Hepatocyte (in vitro differentiated cells): ENCODE measurements around the gene ADCK2. TPM values are rescaled to one million over a fixed set of nuclear protein-coding genes. Genes with fewer than 3 reads are reported as not detected.

Source experiments
- DNase-seq: peaks from one replicate; pipeline ENCODE4 v3.0.0-alpha.2; 2016; ENCODE audit warnings: low spot score
- H2AFZ ChIP-seq: fragments of 200-600 bp; sonication (generic); 2 replicates; pipeline ENCODE4 v1.6.0; 2016; ENCODE audit warnings: antibody characterized with exemption, mild to moderate bottlenecking
- H3K27ac ChIP-seq: fragments of 200-600 bp; sonication (generic); 2 replicates; pipeline ENCODE4 v1.5.1; 2016; ENCODE audit warnings: mild to moderate bottlenecking
- H3K27me3 ChIP-seq: fragments of 200-600 bp; sonication (generic); 2 replicates; pipeline ENCODE4 v1.6.1; 2016
- H3K36me3 ChIP-seq: fragments of 200-600 bp; sonication (generic); replicated peaks from 2 replicates; pipeline ENCODE4 v1.5.1; 2016; ENCODE audit warnings: low read depth; ENCODE audit not compliant: insufficient read depth
- H3K4me1 ChIP-seq: fragments of 200-600 bp; sonication (generic); 2 replicates; pipeline ENCODE4 v1.5.1; 2016; ENCODE audit warnings: mild to moderate bottlenecking, moderate library complexity; ENCODE audit not compliant: insufficient read depth
- H3K4me2 ChIP-seq: fragments of 200-600 bp; sonication (generic); 2 replicates; pipeline ENCODE4 v1.6.0; 2016
- H3K4me3 ChIP-seq: fragments of 200-600 bp; sonication (generic); 2 replicates; pipeline ENCODE4 v1.5.1; 2016; ENCODE audit warnings: mild to moderate bottlenecking
- H3K79me2 ChIP-seq: fragments of 200-600 bp; sonication (generic); 2 replicates; pipeline ENCODE4 v1.6.0; 2017; ENCODE audit warnings: mild to moderate bottlenecking
- H3K9me2 ChIP-seq: fragments of 200-600 bp; sonication (generic); replicated peaks from 2 replicates; pipeline ENCODE4 v1.6.0; 2017; ENCODE audit warnings: mild to moderate bottlenecking; ENCODE audit not compliant: insufficient read depth
- H3K9me3 ChIP-seq: fragments of 200-600 bp; sonication (generic); 2 replicates; pipeline ENCODE4 v1.5.1; 2016; ENCODE audit warnings: low read depth, mild to moderate bottlenecking
- H4K20me1 ChIP-seq: fragments of 200-600 bp; sonication (generic); 2 replicates; pipeline ENCODE4 v1.6.0; 2016; ENCODE audit warnings: mild to moderate bottlenecking; ENCODE audit not compliant: insufficient read depth, poor library complexity, severe bottlenecking
- EZH2 ChIP-seq: fragments of 200-600 bp; sonication (generic); IDR thresholded peaks from 2 replicates; pipeline ENCODE4 v1.6.1; 2016; ENCODE audit warnings: antibody characterized with exemption, mild to moderate bottlenecking, borderline replicate concordance
- EZH2phosphoT487 ChIP-seq: fragments of 200-600 bp; sonication (generic); IDR thresholded peaks from one replicate; pipeline ENCODE4 v1.6.1; 2018; ENCODE audit warnings: antibody characterized with exemption, mild to moderate bottlenecking, low read depth, moderate library complexity; ENCODE audit not compliant: unreplicated experiment, severe bottlenecking
- WGBS: methylation state at CpG from one replicate; pipeline ENCODE4 v1.1.6; 2016; ENCODE audit warnings: low lambda C conversion rate; ENCODE audit errors: missing lambda C conversion rate; 5-methylcytosine and 5-hydroxymethylcytosine counted together
- polyA plus RNA-seq: library from polyadenylated mRNA; unstranded; fragments of >200 nt; fragmentation: Nextera tagmentation; extraction: Ambion mirVana; gene quantifications from 2 replicates; pipeline ENCODE4 v1.2.1, GENCODE V29; 2016
- total RNA-seq: library from RNA; depleted of rRNA; stranded (reverse); fragments of >200 nt; gene quantifications from 2 replicates; pipeline ENCODE4 v1.2.3, GENCODE V29; 2014
- TF ChIP-seq, protein P1 (sequence below): fragments of 200-600 bp; sonication (generic); IDR thresholded peaks from 2 replicates; pipeline ENCODE4 v1.5.1; 2016; ENCODE audit warnings: antibody characterized with exemption, mild to moderate bottlenecking; ENCODE audit not compliant: poor library complexity

The ADCK2 gene
- total and polyA plus RNA-seq, 2 experiments from 2014 or later: 22.4 to 24.2 TPM

DNA sequence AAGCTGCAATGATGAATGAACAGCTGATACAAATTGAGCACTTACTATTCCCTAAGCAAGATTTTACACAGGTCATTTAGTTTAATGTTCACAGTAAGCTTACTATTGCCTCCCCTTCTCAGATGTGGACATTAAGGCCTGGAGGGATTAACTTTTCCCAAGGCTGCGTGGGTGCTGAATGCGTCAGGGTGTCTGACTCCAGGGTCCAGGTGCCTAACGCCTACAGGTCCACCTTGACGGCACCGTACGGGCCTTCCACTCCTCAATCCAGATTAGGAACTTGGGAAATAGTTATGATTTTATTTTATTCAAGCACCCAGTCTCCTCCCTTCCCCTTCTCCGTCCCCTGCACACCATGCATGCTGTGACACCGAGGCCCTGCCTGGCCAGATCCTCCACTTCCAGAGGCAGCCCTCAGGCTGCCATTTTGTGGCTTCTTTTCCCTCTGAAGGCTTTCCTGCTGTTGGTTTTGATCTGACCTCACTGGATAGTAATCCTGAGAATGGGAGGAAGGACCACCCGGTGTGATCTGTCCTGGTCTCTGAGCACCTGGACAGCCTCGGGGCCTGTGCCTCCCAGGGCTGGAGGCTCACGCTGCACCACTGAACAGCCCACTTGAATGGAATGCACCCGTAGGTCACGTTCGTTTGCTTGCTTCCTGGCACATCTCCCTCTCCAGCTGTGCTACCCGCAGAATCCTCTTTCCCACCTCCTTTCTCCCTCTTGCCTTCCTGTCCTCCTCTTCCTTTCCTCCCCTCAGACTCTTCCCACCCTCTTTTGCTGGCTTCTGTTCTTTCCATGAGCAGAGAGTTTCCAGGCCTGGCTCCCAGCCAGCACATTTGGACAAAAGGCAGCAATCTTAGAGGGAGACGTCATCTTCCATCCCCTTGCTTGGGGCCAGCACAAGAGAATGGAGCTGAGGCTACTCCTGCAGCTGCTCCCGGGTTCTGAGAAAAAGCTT lies 46.6 kb upstream of the ADCK2 start:
- WGBS: 56% methylated on average over 17 of the region's 17 CpGs

DNA sequence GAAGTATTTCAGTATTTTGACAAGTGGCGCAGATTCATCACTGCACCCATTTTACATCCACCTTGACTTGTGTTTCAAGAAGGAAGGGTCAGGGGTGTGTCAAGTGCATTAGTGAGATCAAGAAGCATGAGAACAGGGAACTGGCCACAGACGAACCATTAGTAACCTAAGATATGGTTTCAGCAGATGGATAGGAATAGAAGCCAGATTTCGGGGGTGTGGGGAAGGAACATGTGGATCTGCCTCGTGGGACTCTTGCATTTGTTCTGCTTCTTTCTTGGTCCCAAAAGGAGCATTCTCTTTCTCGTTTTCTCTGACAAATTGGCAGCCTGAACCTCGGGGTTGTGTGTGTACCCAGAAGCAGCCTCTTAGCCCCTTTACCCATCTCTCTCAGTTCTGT lies 41.7 kb upstream of the ADCK2 start:
- H3K36me3 ChIP-seq: no peaks in the 10 kb centered on the region

More for the DNA sequence above, 46.6 kb upstream of the ADCK2 start:
- DNase-seq: peak; percentile 86
- Histone ChIP-seq H3K4me3 (no peak overlapping the region), H3K36me3 (no peaks in the 10 kb centered on the region), H3K27me3 (no peaks in the 10 kb centered on the region), H4K20me1 (no peaks in the 10 kb centered on the region), H3K27ac (peak overlapping the region; percentile 87), H2AFZ (peak overlapping the region; percentile 11), H3K4me1 (peaks cover 19% of the 10 kb centered on the region), H3K4me2 (peak overlapping the region; percentile 50), H3K9me2 (no peaks in the 10 kb centered on the region), H3K79me2 (no peaks in the 10 kb centered on the region), H3K9me3 (no peaks in the 10 kb centered on the region)
- no peak for TF ChIP-seq EZH2phosphoT487
- TF ChIP-seq, protein P1, sequence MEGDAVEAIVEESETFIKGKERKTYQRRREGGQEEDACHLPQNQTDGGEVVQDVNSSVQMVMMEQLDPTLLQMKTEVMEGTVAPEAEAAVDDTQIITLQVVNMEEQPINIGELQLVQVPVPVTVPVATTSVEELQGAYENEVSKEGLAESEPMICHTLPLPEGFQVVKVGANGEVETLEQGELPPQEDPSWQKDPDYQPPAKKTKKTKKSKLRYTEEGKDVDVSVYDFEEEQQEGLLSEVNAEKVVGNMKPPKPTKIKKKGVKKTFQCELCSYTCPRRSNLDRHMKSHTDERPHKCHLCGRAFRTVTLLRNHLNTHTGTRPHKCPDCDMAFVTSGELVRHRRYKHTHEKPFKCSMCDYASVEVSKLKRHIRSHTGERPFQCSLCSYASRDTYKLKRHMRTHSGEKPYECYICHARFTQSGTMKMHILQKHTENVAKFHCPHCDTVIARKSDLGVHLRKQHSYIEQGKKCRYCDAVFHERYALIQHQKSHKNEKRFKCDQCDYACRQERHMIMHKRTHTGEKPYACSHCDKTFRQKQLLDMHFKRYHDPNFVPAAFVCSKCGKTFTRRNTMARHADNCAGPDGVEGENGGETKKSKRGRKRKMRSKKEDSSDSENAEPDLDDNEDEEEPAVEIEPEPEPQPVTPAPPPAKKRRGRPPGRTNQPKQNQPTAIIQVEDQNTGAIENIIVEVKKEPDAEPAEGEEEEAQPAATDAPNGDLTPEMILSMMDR: no peak
- TF ChIP-seq EZH2: no peak

DNA sequence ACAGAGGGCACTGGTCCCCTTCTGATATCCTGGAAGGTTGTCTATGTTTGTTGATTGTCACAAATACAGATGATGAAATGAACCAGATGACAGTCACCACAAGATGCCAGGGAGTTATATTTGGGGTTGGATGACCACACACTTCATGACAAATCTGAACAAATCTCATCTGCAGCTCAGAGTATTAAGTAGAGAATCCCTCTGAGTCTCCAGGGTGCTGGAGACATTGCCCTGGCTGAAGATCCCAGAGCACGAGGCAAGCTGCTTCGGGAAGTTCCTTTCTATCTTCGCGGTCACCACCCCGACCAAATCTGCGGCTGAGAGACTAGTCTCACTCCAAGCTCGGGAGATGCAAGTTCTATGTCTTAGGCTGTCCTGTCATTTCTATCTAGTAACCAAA lies 41.1 kb upstream of the ADCK2 start:
- 86% methylated on average over 7 of the region's 7 CpGs for WGBS
- no peak for DNase-seq
- H3K4me2 ChIP-seq: no peak overlapping the region
- no peak for TF ChIP-seq EZH2
- no peak for TF ChIP-seq EZH2phosphoT487
- TF ChIP-seq, protein P1: no peak
- H4K20me1 ChIP-seq: no peaks in the 10 kb centered on the region
- H2AFZ ChIP-seq: no peak overlapping the region
- peak overlapping the region; percentile 23 for H3K27ac ChIP-seq
- no peaks in the 10 kb centered on the region for H3K9me3 ChIP-seq
- no peak overlapping the region for H3K4me3 ChIP-seq
- peaks cover 20% of the 10 kb centered on the region for H3K4me1 ChIP-seq
- H3K27me3 ChIP-seq: no peaks in the 10 kb centered on the region
- H3K79me2 ChIP-seq: peaks cover 23% of the 10 kb centered on the region
- no peaks in the 10 kb centered on the region for H3K9me2 ChIP-seq
- H3K36me3 ChIP-seq: no peaks in the 10 kb centered on the region

More for the DNA sequence above, 41.7 kb upstream of the ADCK2 start:
- TF ChIP-seq EZH2: no peak
- no peak for TF ChIP-seq EZH2phosphoT487
- TF ChIP-seq, protein P1: no peak
- H3K79me2 ChIP-seq: peaks cover 23% of the 10 kb centered on the region
- peaks cover 23% of the 10 kb centered on the region for H3K4me1 ChIP-seq
- no peak for DNase-seq
- H3K4me2 ChIP-seq: no peak overlapping the region
- no peak overlapping the region for H2AFZ ChIP-seq
- no peaks in the 10 kb centered on the region for H3K27me3 ChIP-seq
- no peak overlapping the region for H3K4me3 ChIP-seq
- H4K20me1 ChIP-seq: no peaks in the 10 kb centered on the region
- 80% methylated on average over 6 of the region's 6 CpGs for WGBS
- H3K9me2 ChIP-seq: no peaks in the 10 kb centered on the region
- H3K9me3 ChIP-seq: no peaks in the 10 kb centered on the region
- no peak overlapping the region for H3K27ac ChIP-seq
